ENCODE measurements around the gene MB. TPM values are rescaled to one million over a fixed set of nuclear protein-coding genes. Genes with fewer than 3 reads are reported as not detected.

The MB gene
- total RNA-seq, 2 experiments from 2014 or later: not detected

DNA sequence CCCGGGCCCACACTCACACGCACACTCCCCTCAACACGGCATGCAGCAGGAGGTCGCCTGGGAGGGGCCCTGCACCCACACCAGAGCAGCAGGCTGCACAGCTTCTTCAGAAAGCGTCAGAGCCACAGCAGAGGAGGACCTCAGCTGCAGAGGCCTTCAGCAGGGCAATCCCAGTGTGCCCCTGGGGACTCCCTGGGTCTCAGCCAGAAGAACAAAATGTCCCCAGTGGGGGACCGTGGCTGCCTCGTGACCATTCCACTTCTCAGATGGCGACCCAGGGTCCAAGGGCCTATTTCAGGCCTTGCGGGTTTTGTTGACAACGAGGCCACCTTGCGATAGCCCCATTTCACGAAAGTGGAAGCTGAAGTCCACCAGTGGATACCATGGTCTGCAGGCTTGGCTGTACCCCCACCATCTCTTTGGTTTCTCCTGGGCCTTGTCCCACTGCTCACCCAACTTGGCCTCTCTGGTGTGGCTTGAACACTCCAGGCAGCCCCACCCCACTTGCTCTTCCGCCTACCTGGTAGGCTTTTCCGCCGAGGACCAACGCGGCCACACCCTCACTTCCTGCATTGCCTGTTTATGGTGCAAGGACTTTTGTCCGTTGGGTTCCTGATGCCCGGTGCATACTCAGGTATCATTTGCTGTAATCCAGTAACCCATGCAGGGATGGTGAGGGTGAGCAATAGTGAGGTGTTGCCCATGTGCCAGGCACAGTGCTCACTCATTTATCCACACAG, 38.1 kb downstream of the MB start:
- H3K4me1 ChIP-seq (ENCODE audit: insufficient read depth, low read length, poor library complexity, severe bottlenecking): no peaks in the 10 kb centered on the region
- intact Hi-C loops (cut with micrococcal nuclease; ENCODE audit: unreplicated experiment): no loop called here
- H3K36me3 ChIP-seq (ENCODE audit: insufficient read depth, low read length): no peaks in the 10 kb centered on the region
- no peak overlapping the region for H2AFZ ChIP-seq (ENCODE audit: low read length)
- ChIA-PET POLR2A (no interaction called here), CTCF (ENCODE audit: unreplicated experiment) (interaction anchor here (0.6 kb wide), 1 partner anchor 68 kb away, joined by 3 read pairs; no protein-coding TSS in a partner anchor)
- TF ChIP-seq CTCF (conservative IDR thresholded peaks at IDR 0.05; ENCODE audit: low read length): no peak
- TF ChIP-seq EZH2phosphoT487 (IDR thresholded peaks at IDR 0.05; ENCODE audit: borderline replicate concordance, low read depth, low read length): no peak
- H3K79me2 ChIP-seq (ENCODE audit: insufficient read depth, low read depth, low read length): no peaks in the 10 kb centered on the region
- no peak for DNase-seq (ENCODE audit: low spot score)
- H4K20me1 ChIP-seq (ENCODE audit: insufficient read depth, low read length): no peaks in the 10 kb centered on the region
- no peaks in the 10 kb centered on the region for H3K9me2 ChIP-seq (ENCODE audit: insufficient read depth, low read length)
- BruUV-seq (replicated peaks): no TSS peak
- no peak overlapping the region for H3K4me3 ChIP-seq (ENCODE audit: low read depth, low read length, poor library complexity, severe bottlenecking)
- H3K27ac ChIP-seq (ENCODE audit: low read depth, low read length, poor library complexity, severe bottlenecking): no peak overlapping the region
- no peaks in the 10 kb centered on the region for H3K9me3 ChIP-seq (ENCODE audit: low read length)
- H3K4me2 ChIP-seq (ENCODE audit: low read length): no peak overlapping the region

DNA sequence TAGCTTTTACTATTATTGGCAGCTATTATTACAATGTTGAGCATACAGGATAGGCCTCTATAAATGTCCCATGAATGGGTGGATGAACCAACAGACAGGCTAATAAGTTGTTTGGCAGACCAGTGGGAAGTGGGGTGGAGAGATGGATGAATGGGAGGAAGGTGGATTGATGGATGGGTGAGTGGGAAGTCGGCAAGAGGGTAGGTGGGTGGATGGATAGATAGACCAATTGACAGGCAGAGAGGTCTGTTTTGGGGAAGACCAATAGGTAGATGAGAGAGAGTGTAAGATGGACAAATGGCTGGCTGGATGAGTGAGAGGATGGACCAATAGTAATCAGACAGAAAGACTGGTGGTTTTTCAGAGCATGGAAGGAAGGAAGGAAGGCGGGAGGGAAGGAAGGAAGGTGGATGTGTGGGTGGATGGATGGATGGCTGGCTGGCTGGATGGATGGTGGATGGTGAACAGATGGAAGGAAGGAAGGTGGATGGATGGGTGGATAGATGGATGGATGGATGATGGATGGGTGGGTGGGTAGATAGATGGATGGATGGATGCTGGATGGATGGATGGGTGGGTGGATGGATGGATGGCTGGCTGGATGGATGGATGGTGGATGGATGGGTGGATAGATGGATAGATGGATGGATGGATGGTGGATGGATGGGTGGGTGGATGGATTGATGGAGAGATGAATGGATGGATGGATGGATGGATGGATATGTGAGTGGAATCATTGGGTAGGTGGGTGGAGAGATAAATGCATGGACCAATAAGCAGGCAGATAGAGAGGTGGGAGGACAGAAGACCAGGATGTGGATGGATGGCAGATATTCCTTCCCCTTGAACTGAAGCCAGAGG, 39.1 kb downstream of the MB start:
- Histone ChIP-seq H3K4me1 (ENCODE audit: insufficient read depth, low read length, poor library complexity, severe bottlenecking) (no peaks in the 10 kb centered on the region), H4K20me1 (ENCODE audit: insufficient read depth, low read length) (no peaks in the 10 kb centered on the region), H3K27ac (ENCODE audit: low read depth, low read length, poor library complexity, severe bottlenecking) (no peak overlapping the region), H3K9me3 (ENCODE audit: low read length) (no peaks in the 10 kb centered on the region), H3K9me2 (ENCODE audit: insufficient read depth, low read length) (no peaks in the 10 kb centered on the region), H3K4me2 (ENCODE audit: low read length) (no peak overlapping the region), H3K79me2 (ENCODE audit: insufficient read depth, low read depth, low read length) (no peaks in the 10 kb centered on the region), H3K36me3 (ENCODE audit: insufficient read depth, low read length) (no peaks in the 10 kb centered on the region), H2AFZ (ENCODE audit: low read length) (no peak overlapping the region), H3K4me3 (ENCODE audit: low read depth, low read length, poor library complexity, severe bottlenecking) (no peak overlapping the region)
- no peak for DNase-seq (ENCODE audit: low spot score)
- intact Hi-C loops (cut with micrococcal nuclease; ENCODE audit: unreplicated experiment): no loop called here
- CTCF ChIA-PET (ENCODE audit: unreplicated experiment): no interaction called here
- no TSS peak for BruUV-seq (replicated peaks)
- POLR2A ChIA-PET: no interaction called here
- TF ChIP-seq CTCF (conservative IDR thresholded peaks at IDR 0.05; ENCODE audit: low read length): no peak
- no peak for TF ChIP-seq EZH2phosphoT487 (IDR thresholded peaks at IDR 0.05; ENCODE audit: borderline replicate concordance, low read depth, low read length)

Measured in OCI-LY7 (cell line).